ENCODE data around the gene SS18L1. TPM values are rescaled to one million over a fixed set of nuclear protein-coding genes. Genes with fewer than 3 reads are reported as not detected.

The SS18L1 gene
- total RNA-seq, 1 experiment from 2014 or later = 21.6 TPM

- intact Hi-C loops (cut with micrococcal nuclease; ENCODE audit: unreplicated experiment) (no loop called here), in situ Hi-C loops (cut with HindIII; ENCODE audit: low pct_unique_long_range_greater_than_20kb, low sequenced_read_pairs) (no loop called here)
- CTCF ChIA-PET = no interaction called here
- POLR2A ChIA-PET = no interaction called here
- no TSS peak for BruUV-seq (replicated peaks)
- Histone ChIP-seq H3K36me3 (ENCODE audit: control insufficient read depth, insufficient read depth, low read length) (no peaks in the 10 kb centered on the region; the same call in 1 of the 2 replicates), H3K4me1 (ENCODE audit: control insufficient read depth, insufficient read depth, low read length) (peaks cover 17% of the 10 kb centered on the region), H3K4me3 (ENCODE audit: low read depth in 2 of 2, low read length in 2 of 2) (no peak overlapping the region), H3K9me3 (ENCODE audit: control insufficient read depth, insufficient read depth, low read depth, low read length) (no peaks in the 10 kb centered on the region), H3K27ac (ENCODE audit: low read length) (no peak overlapping the region), H3K27me3 (ENCODE audit: control insufficient read depth, insufficient read depth, low read length) (no peaks in the 10 kb centered on the region)
- DNase-seq (ENCODE audit: low read depth, low spot score) (no peak), ATAC-seq (no peak)
- TF ChIP-seq TCF7L2 (IDR thresholded peaks at IDR 0.05; ENCODE audit: low read depth, low read length) = no peak
- TF ChIP-seq POLR2AphosphoS5 (IDR thresholded peaks at IDR 0.05; ENCODE audit: low read depth, low read length) = no peak
- TF ChIP-seq SIN3A (IDR thresholded peaks at IDR 0.05; ENCODE audit: borderline replicate concordance, insufficient read depth, low read depth, low read length) = no peak
These were observed 14.5 kb downstream of the SS18L1 start for GRCh38 chr20:62158088-62158400.

GRCh38 chr20:62158541-62158940 lies 15.0 kb downstream of the SS18L1 start:
- DNase-seq (ENCODE audit: low read depth, low spot score) = no peak
- peaks cover 17% of the 10 kb centered on the region for H3K4me1 ChIP-seq (ENCODE audit: control insufficient read depth, insufficient read depth, low read length)
- H3K27ac ChIP-seq (ENCODE audit: low read length) = no peak overlapping the region
- ATAC-seq = no peak
- intact Hi-C loops (cut with micrococcal nuclease; ENCODE audit: unreplicated experiment) (no loop called here), in situ Hi-C loops (cut with HindIII; ENCODE audit: low pct_unique_long_range_greater_than_20kb, low sequenced_read_pairs) (no loop called here)
- ChIA-PET CTCF (no interaction called here), POLR2A (no interaction called here)
- no peaks in the 10 kb centered on the region for H3K27me3 ChIP-seq (ENCODE audit: control insufficient read depth, insufficient read depth, low read length)
- no TSS peak for BruUV-seq (replicated peaks)
- H3K9me3 ChIP-seq (ENCODE audit: control insufficient read depth, insufficient read depth, low read depth, low read length) = no peaks in the 10 kb centered on the region
- TF ChIP-seq CTCF (IDR thresholded peaks at IDR 0.05) (no peak), POLR2AphosphoS5 (IDR thresholded peaks at IDR 0.05; ENCODE audit: low read depth, low read length) (no peak), TCF7L2 (IDR thresholded peaks at IDR 0.05; ENCODE audit: low read depth, low read length) (no peak)
- TF ChIP-seq, protein P1, sequence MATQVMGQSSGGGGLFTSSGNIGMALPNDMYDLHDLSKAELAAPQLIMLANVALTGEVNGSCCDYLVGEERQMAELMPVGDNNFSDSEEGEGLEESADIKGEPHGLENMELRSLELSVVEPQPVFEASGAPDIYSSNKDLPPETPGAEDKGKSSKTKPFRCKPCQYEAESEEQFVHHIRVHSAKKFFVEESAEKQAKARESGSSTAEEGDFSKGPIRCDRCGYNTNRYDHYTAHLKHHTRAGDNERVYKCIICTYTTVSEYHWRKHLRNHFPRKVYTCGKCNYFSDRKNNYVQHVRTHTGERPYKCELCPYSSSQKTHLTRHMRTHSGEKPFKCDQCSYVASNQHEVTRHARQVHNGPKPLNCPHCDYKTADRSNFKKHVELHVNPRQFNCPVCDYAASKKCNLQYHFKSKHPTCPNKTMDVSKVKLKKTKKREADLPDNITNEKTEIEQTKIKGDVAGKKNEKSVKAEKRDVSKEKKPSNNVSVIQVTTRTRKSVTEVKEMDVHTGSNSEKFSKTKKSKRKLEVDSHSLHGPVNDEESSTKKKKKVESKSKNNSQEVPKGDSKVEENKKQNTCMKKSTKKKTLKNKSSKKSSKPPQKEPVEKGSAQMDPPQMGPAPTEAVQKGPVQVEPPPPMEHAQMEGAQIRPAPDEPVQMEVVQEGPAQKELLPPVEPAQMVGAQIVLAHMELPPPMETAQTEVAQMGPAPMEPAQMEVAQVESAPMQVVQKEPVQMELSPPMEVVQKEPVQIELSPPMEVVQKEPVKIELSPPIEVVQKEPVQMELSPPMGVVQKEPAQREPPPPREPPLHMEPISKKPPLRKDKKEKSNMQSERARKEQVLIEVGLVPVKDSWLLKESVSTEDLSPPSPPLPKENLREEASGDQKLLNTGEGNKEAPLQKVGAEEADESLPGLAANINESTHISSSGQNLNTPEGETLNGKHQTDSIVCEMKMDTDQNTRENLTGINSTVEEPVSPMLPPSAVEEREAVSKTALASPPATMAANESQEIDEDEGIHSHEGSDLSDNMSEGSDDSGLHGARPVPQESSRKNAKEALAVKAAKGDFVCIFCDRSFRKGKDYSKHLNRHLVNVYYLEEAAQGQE (IDR thresholded peaks at IDR 0.05; ENCODE audit: insufficient read depth in 1 of 2, low read depth in 2 of 2, low read length in 1 of 2) = no peak
- H3K4me3 ChIP-seq (ENCODE audit: low read depth in 2 of 2, low read length in 2 of 2) = no peak overlapping the region
- H3K36me3 ChIP-seq (ENCODE audit: control insufficient read depth, insufficient read depth, low read length) = no peaks in the 10 kb centered on the region; the same call in 1 of the 2 replicates

GRCh38 chr20:62159052-62159451 lies 15.5 kb downstream of the SS18L1 start:
- BruUV-seq (replicated peaks) = no TSS peak
- ATAC-seq (no peak), DNase-seq (ENCODE audit: low read depth, low spot score) (no peak)
- Histone ChIP-seq H3K4me3 (ENCODE audit: low read depth in 2 of 2, low read length in 2 of 2) (no peak overlapping the region), H3K27me3 (ENCODE audit: control insufficient read depth, insufficient read depth, low read length) (no peaks in the 10 kb centered on the region), H3K4me1 (ENCODE audit: control insufficient read depth, insufficient read depth, low read length) (peaks cover 17% of the 10 kb centered on the region), H3K9me3 (ENCODE audit: control insufficient read depth, insufficient read depth, low read depth, low read length) (no peaks in the 10 kb centered on the region), H3K27ac (ENCODE audit: low read length) (no peak overlapping the region), H3K36me3 (ENCODE audit: control insufficient read depth, insufficient read depth, low read length) (no peaks in the 10 kb centered on the region; the same call in 1 of the 2 replicates)
- ChIA-PET CTCF (no interaction called here), POLR2A (no interaction called here)
- intact Hi-C loops (cut with micrococcal nuclease; ENCODE audit: unreplicated experiment) = no loop called here
- in situ Hi-C loops (cut with HindIII; ENCODE audit: low pct_unique_long_range_greater_than_20kb, low sequenced_read_pairs) = no loop called here
- TF ChIP-seq, protein P1 (IDR thresholded peaks at IDR 0.05; ENCODE audit: insufficient read depth in 1 of 2, low read depth in 2 of 2, low read length in 1 of 2) = no peak
- no peak for TF ChIP-seq POLR2AphosphoS5 (IDR thresholded peaks at IDR 0.05; ENCODE audit: low read depth, low read length)
- TF ChIP-seq TCF7L2 (IDR thresholded peaks at IDR 0.05; ENCODE audit: low read depth, low read length) = no peak

Measured in Panc1 (cell line).